Adrenal gland (tissue), 12 donors: ENCODE data around the gene ZNF579. TPM values are rescaled to one million over a fixed set of nuclear protein-coding genes. Genes with fewer than 3 reads are reported as not detected.

ENCODE experiments used
- DNase-seq, 7 donors: peaks; one replicate each; pipeline ENCODE4 v3.0.0-alpha.2; 2019 to 2020
- H3K27ac ChIP-seq, 5 donors: fragments of 200-600 bp; sonication (generic) in 4 of 5; 1 replicate in 3 of 5; 2 replicates in 2 of 5; pipeline versions ENCODE4 v1.5.1 to v1.8.0; 2016 to 2020; ENCODE audit warnings: mild to moderate bottlenecking in 1 of 5
- H3K27me3 ChIP-seq: fragments of 200-600 bp; 2 replicates; pipeline ENCODE4 v1.8.0; 2021
- H3K36me3 ChIP-seq, 2 donors: fragments of 200-600 bp; replicated peaks in 1 of 2; 1 replicate in 1 of 2; 2 replicates in 1 of 2; pipeline versions ENCODE4 v1.5.1 to v1.8.0; 2018 to 2022
- H3K4me1 ChIP-seq, 2 donors: fragments of 200-600 bp; replicated peaks in 1 of 2; 1 replicate in 1 of 2; 2 replicates in 1 of 2; pipeline versions ENCODE4 v1.5.1 to v1.8.0; 2018 to 2021
- H3K4me3 ChIP-seq, 4 donors: fragments of 200-600 bp; sonication (generic) in 3 of 4; one replicate each; pipeline ENCODE4 v1.5.1; 2016 to 2018
- H3K9me3 ChIP-seq, 3 donors: fragments of 200-600 bp; sonication (generic) in 1 of 3; replicated peaks in 1 of 3; 1 replicate in 2 of 3; 2 replicates in 1 of 3; pipeline versions ENCODE4 v1.5.1 to v1.8.0; 2016 to 2021
- POLR2A ChIP-seq, 2 donors: fragments of 450-650 bp; IDR thresholded peaks; one replicate each; pipeline ENCODE4 v1.6.1; 2017; ENCODE audit warnings: antibody characterized with exemption in 2 of 2, mild to moderate bottlenecking in 2 of 2, moderate library complexity in 1 of 2
- WGBS, 4 donors: extraction: QIAGEN DNeasy Blood & Tissue Kit in 2 of 4; methylation state at CpG; one replicate each; pipeline versions ENCODE4 v1.1.5 to v1.1.7; 2013 to 2017; 5-methylcytosine and 5-hydroxymethylcytosine counted together
- intact Hi-C, 2 donors: fragments of 100-400 bp; cut with DNase I; formaldehyde crosslinking; loops; one replicate each; pipeline versions ENCODE4 v1.14.1 to v1.15.0; 2022 to 2023
- polyA plus RNA-seq, 3 donors: library from polyadenylated mRNA; stranded (reverse); fragments of 200-250 nt in 2 of 3; fragments of 350-450 nt in 1 of 3; fragmentation: Illumina TruSeq in 1 of 3; extraction: RNeasy Lipid Tissue Mini Kit (QIAGEN cat#74804) in 1 of 3; gene quantifications; one replicate each; pipeline ENCODE4 v1.2.3, GENCODE V29; 2013 to 2014
- total RNA-seq, 9 donors: library from RNA; depleted of rRNA in 4 of 9; stranded (reverse); fragments of >200 nt in 4 of 9; fragments of 120-200 nt in 1 of 9; fragmentation: NEBNext Ultra II Directional in 1 of 9; extraction: Animal tissue kit (Norgen Biotek cat#: 25700) in 1 of 9; gene quantifications; one replicate each; pipeline versions ENCODE4 v1.1.0 to v1.2.4, GENCODE V29; 2013 to 2023
- TF ChIP-seq, protein P1 (sequence below), 6 experiments: fragments of 450-650 bp in 4 of 6; fragments of 200-600 bp in 2 of 6; sonication (generic) in 1 of 6; IDR thresholded peaks; 1 replicate in 5 of 6; 2 replicates in 1 of 6; pipeline versions ENCODE4 v1.5.1 to v1.8.0; 2016 to 2021; ENCODE audit warnings: antibody characterized with exemption in 6 of 6, mild to moderate bottlenecking in 2 of 6, moderate library complexity in 1 of 6
- donor health status: healthy with polysubstance abuse.
- donor health status: Bipolar disorder and iron deficiency.
- donor health status: DM: yes; HTN: yes; CAD: no.
- donor health status: DM: no; HTN: no; CAD: no.
- donor health status: DM: no; HTN: no; CAD: no.
- donor health status: DM: yes; HTN: yes; CAD: no.

ZNF579 gene
- total and polyA plus RNA-seq, 12 donors, result 2.1 to 27.1 (median 8.4) TPM

DNA sequence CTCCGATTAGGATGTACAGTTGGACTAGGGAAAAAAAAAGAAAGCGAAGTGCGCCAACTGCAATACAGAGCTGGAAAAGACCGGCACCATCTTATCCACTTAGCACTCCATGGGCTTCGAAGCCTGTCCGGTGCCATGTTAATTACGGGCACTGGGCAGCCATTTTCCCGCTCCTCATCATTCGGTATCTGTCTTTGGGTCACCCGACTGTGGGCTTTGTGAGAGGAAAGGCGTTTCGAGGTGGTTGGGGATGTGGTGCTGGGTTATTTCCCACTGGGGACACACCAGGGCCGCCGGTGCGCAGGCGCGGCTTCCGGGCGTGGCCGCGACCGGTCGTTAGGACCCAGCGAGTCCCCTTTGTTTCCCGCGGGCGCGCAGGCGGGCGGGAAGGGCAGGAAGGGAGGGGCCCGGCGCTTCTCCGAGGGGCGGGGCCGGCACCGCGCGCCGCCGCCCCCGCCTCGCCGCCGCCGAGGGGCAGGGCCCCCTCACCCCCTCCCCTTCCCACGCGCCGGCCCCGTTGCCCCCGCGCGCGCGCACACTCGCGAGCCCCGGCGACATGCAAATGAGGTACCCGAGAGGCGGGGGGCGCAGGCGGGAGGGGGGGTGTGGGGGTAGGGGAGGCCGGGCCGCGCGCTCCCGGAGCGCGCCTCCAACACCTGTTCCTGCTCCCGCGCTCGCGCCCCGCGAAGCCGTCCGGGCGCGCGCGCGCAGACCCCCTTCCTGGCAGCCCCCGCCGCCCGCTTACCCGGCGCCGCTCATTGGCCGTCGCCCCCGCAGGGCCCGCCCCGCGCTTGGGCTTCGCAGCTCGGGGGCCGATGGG, 19.4 kb upstream of the ZNF579 start, which contains the start of gene ZNF524:
TSS of gene ZNF524 (plus strand) at position 447 of the 820 bp plus-strand sequence. CDS start 1,825 bp downstream, outside the sequence.
- H3K36me3 ChIP-seq, result peaks cover 0 to 11% of the 10 kb centered on the region in 2 donors
- H3K27ac ChIP-seq, result peak within 1 kb of the TSS; percentile 93 to 98 (median 95)
- H3K4me3 ChIP-seq, result peak within 1 kb of the TSS; percentile 66 to 99 (median 80)
- H3K9me3 ChIP-seq, result no peaks in the 10 kb centered on the region
- intact Hi-C loops, result no loop called here
- H3K4me1 ChIP-seq, result peaks cover 7 to 18% of the 10 kb centered on the region in 2 donors
- H3K27me3 ChIP-seq, result no peaks in the 10 kb centered on the region
- WGBS, 4 donors, result 0% methylated on average over 9 to 95 of the region's 97 CpGs
- peak; percentile 82 to 95 (median 86) for DNase-seq
- peak; percentile 3 to 41 for TF ChIP-seq POLR2A (IDR thresholded peaks at IDR 0.05)
- TF ChIP-seq, protein P1, sequence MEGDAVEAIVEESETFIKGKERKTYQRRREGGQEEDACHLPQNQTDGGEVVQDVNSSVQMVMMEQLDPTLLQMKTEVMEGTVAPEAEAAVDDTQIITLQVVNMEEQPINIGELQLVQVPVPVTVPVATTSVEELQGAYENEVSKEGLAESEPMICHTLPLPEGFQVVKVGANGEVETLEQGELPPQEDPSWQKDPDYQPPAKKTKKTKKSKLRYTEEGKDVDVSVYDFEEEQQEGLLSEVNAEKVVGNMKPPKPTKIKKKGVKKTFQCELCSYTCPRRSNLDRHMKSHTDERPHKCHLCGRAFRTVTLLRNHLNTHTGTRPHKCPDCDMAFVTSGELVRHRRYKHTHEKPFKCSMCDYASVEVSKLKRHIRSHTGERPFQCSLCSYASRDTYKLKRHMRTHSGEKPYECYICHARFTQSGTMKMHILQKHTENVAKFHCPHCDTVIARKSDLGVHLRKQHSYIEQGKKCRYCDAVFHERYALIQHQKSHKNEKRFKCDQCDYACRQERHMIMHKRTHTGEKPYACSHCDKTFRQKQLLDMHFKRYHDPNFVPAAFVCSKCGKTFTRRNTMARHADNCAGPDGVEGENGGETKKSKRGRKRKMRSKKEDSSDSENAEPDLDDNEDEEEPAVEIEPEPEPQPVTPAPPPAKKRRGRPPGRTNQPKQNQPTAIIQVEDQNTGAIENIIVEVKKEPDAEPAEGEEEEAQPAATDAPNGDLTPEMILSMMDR (IDR thresholded peaks at IDR 0.05), result peak in 1 of 6 experiments; percentile 8

DNA sequence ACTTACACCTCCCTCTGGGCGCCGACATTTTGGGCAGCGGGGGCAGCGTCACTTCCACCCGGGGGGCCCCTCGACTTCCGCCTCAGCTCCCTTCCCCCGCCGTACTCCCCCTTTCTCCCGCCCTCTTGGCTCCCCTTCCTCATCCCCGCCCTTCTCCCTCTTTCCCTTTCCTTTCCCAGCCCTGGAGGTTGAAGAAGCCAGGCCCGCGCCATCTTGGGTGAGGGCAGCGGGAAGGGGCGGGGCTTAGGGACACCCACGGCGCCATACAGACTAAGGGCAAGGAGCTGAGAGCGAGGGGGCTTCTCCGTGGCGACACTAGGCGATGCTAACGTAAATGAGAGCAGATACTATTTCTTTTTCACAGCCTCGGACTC, 18.8 kb upstream of the ZNF579 start, which contains the start of gene FIZ1:
TSS of gene FIZ1 (minus strand) at position 50 of the 374 bp plus-strand sequence. CDS start 1,652 bp downstream, outside the sequence.
- Histone ChIP-seq H3K36me3 (peaks cover 0 to 11% of the 10 kb centered on the region in 2 donors), H3K4me1 (peaks cover 7 to 15% of the 10 kb centered on the region in 2 donors), H3K27ac (peak within 1 kb of the TSS; percentile 93 to 98 (median 95)), H3K9me3 (no peaks in the 10 kb centered on the region), H3K4me3 (peak within 1 kb of the TSS; percentile 66 to 99 (median 80)), H3K27me3 (no peaks in the 10 kb centered on the region)
- WGBS, 4 donors, result 0% methylated on average over 22 to 23 of the region's 23 CpGs
- peak; percentile 98 to 100 (median 99) for DNase-seq
- TF ChIP-seq, protein P1 (IDR thresholded peaks at IDR 0.05), result no peak
- no peak for TF ChIP-seq POLR2A (IDR thresholded peaks at IDR 0.05)
- intact Hi-C loops, result no loop called here

DNA sequence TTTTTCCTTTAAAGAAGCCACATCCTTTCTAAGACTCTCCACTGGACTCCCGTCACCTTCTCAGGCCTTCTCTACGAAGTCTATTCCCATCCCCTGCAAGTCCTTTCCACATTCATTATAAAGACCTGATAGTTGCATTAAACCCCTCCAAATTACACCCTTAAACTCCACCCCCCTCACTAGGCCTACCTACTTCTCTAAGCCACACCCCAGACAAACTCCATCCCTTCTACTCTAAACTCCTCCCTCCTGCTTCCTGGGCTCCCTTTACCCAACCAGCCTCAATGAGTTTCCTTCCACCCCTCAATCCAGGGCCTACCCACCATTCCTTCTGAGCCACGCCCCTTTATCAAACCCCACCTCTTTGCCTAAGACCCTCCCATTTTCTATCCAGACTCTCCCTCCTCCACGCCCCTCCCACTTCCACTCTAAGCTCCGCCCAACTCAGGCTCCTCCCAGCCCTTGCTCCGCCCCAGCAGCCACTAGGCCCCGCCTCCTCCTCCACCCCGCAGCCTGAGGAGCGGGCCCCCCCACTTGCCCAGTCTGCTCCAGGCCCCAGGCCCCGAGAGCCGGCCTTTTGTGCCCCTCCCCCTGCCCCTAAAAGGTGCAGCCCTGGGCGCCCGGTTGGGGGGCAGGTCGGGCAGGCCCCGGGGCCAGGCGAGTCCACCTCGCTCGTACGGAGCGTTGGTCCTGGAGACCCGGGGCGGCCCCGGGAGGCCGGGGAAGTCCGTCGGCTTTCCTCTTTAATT, 18.2 kb upstream of the ZNF579 start:
- H3K9me3 ChIP-seq, result no peaks in the 10 kb centered on the region
- peak overlapping the region; percentile 93 to 98 (median 95) for H3K27ac ChIP-seq
- intact Hi-C loops, result no loop called here
- 7 to 16% (median 10%) methylated on average over 9 to 26 of the region's 26 CpGs for WGBS, 4 donors
- H3K4me1 ChIP-seq, result peaks cover 7 to 9% of the 10 kb centered on the region in 2 donors
- no peaks in the 10 kb centered on the region for H3K27me3 ChIP-seq
- TF ChIP-seq, protein P1 (IDR thresholded peaks at IDR 0.05), result no peak
- peak; percentile 37 to 72 for TF ChIP-seq POLR2A (IDR thresholded peaks at IDR 0.05)
- DNase-seq, result peak; percentile 94 to 97 (median 96)
- peaks cover 0 to 11% of the 10 kb centered on the region in 2 donors for H3K36me3 ChIP-seq
- H3K4me3 ChIP-seq, result peak overlapping the region in 3 of 4 donors; percentile 66 to 99 (median 95)

DNA sequence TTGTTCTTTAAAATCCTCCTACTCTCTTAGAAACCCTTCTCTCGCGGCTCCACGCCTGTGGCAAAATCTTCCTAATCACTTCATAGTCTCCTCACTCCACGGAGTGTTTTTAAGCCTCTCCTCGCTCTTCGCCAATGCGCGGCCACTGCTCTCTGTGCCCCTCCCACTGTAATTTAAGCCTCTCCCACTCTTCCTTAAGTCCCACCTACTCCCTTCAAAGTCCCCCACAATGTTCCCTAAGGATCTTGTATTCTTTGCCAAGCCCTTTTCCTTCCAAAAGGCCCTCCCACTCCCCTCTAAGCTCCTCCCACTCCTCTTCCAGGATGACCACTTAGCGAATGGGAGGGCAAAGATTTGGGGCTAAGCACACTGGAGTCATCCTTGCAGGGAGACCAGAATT, 17.4 kb upstream of the ZNF579 start:
- no peak for TF ChIP-seq POLR2A (IDR thresholded peaks at IDR 0.05)
- TF ChIP-seq, protein P1 (IDR thresholded peaks at IDR 0.05), result no peak
- Histone ChIP-seq H3K9me3 (no peaks in the 10 kb centered on the region), H3K4me1 (peaks cover 7 to 9% of the 10 kb centered on the region in 2 donors), H3K27ac (peak overlapping the region in 1 of 5 donors; percentile 98), H3K27me3 (no peaks in the 10 kb centered on the region), H3K4me3 (no peak overlapping the region), H3K36me3 (peaks cover 0 to 11% of the 10 kb centered on the region in 2 donors)
- intact Hi-C loops, result no loop called here
- 86 to 90% (median 87%) methylated on average over 9 of the region's 9 CpGs for WGBS, 4 donors
- DNase-seq, result no peak
